ENCODE data around the gene FRMPD4. TPM values are rescaled to one million over a fixed set of nuclear protein-coding genes. Genes with fewer than 3 reads are reported as not detected.

Gene FRMPD4
- total and polyA plus RNA-seq, 10 of the 15 experiments (the other 5 are each of a cell fraction or from before 2014, with no cell fraction given) = not detected

GRCh38 chrX:12282991-12283390 lies 144.7 kb downstream of the FRMPD4 start:
- no peak overlapping the region for H3K27ac ChIP-seq (ENCODE audit: control insufficient read depth, insufficient read depth)
- ChIA-PET RAD21 (ENCODE audit: unreplicated experiment) (no interaction called here), CTCF (no interaction called here), SMC1A (ENCODE audit: uncharacterized antibody, unreplicated experiment) (interaction anchor here (0.7 kb wide), 1 partner anchor 120 kb away, joined by 6 read pairs; no protein-coding TSS in a partner anchor), POLR2A (no interaction called here)
- H3K27me3 ChIP-seq (replicated peaks in 1 of 2; ENCODE audit: control insufficient read depth in 2 of 2, insufficient read depth in 2 of 2, low read length in 1 of 2) = no peaks in the 10 kb centered on the region; a peak in 1 of 4 replicates
- DNase-seq (ENCODE audit: low read depth, low spot score) = no peak
- no TSS peak for BruUV-seq (replicated peaks)
- intact Hi-C loops (cut with micrococcal nuclease; ENCODE audit: unreplicated experiment) (no loop called here), in situ Hi-C loops (cut with MboI) (no loop called here)
- no peaks in the 10 kb centered on the region for H3K36me3 ChIP-seq (ENCODE audit: control insufficient read depth in 2 of 2, insufficient read depth in 2 of 2, low read length in 1 of 2)
- no peaks in the 10 kb centered on the region for H3K79me2 ChIP-seq (ENCODE audit: control insufficient read depth, insufficient read depth, low read length)
- TF ChIP-seq ZNF207 (IDR thresholded peaks at IDR 0.05; ENCODE audit: borderline replicate concordance) (no peak), NR2C1 (IDR thresholded peaks at IDR 0.05) (no peak), RELB (IDR thresholded peaks at IDR 0.05; ENCODE audit: low read depth) (no peak), WRNIP1 (IDR thresholded peaks at IDR 0.05; ENCODE audit: borderline replicate concordance, low read depth, low read length) (no peak), PKNOX1 (IDR thresholded peaks at IDR 0.05) (no peak), SKIL (IDR thresholded peaks at IDR 0.05; ENCODE audit: low read depth, poor library complexity, severe bottlenecking) (no peak), ETV6 (conservative IDR thresholded peaks at IDR 0.05 in 1 of 2, IDR thresholded peaks at IDR 0.05 in 1 of 2; ENCODE audit: borderline replicate concordance in 1 of 2, low read depth in 1 of 2) (no peak), BHLHE40 (IDR thresholded peaks at IDR 0.05; ENCODE audit: borderline replicate concordance in 1 of 2, low read depth in 2 of 2, low read length in 1 of 2) (no peak), SIX5 (IDR thresholded peaks at IDR 0.05; ENCODE audit: low read depth, low read length, severe bottlenecking) (no peak), ATF2 (IDR thresholded peaks at IDR 0.05; ENCODE audit: low read length) (no peak), MAX (IDR thresholded peaks at IDR 0.05; ENCODE audit: low read depth, low read length) (no peak), TCF7 (IDR thresholded peaks at IDR 0.05; ENCODE audit: borderline replicate concordance) (no peak), CREB1 (IDR thresholded peaks at IDR 0.05; ENCODE audit: low read depth) (no peak)
- no peak overlapping the region for H2AFZ ChIP-seq (ENCODE audit: control insufficient read depth, low read depth, low read length)
- H3K9ac ChIP-seq (ENCODE audit: control insufficient read depth, insufficient read depth, low read length) = no peak overlapping the region
- no peak overlapping the region for H3K4me2 ChIP-seq (ENCODE audit: control insufficient read depth, insufficient read depth)
- ATAC-seq = no peak
- FAIRE-seq = no peak
- H3K4me3 ChIP-seq = no peak overlapping the region
- H3K9me3 ChIP-seq (replicated peaks; ENCODE audit: control insufficient read depth, insufficient read depth, low read length) = no peaks in the 10 kb centered on the region
- H4K20me1 ChIP-seq (ENCODE audit: control insufficient read depth, insufficient read depth) = no peaks in the 10 kb centered on the region
- H3K4me1 ChIP-seq (ENCODE audit: control insufficient read depth, insufficient read depth, low read length) = no peaks in the 10 kb centered on the region
- WGBS (ENCODE audit: insufficient coverage, insufficient replicate concordance, low lambda C conversion rate, missing lambda C conversion rate) = 7% methylated on average over 2 of the region's 2 CpGs

Measured in GM12878 (cell line).